Epithelial cell of esophagus (primary cell): ENCODE data around the gene ZEB2.

Source experiments
- DNase-seq: peaks from one replicate; pipeline ENCODE4 v3.0.0; 2010; ENCODE audit warnings: low read depth
- H3K4me3 ChIP-seq: 2 replicates; pipeline ENCODE4 v1.5.1; 2011; ENCODE audit warnings: mild to moderate bottlenecking, low read length, control low read depth
- TF ChIP-seq, protein P1 (sequence below): IDR thresholded peaks from 2 replicates; pipeline ENCODE4 v1.5.1; 2011; ENCODE audit warnings: low read depth, mild to moderate bottlenecking, low read length, control low read depth, inconsistent platforms; ENCODE audit not compliant: insufficient read depth; ENCODE audit errors: missing control alignments

Gene ZEB2

DNA sequence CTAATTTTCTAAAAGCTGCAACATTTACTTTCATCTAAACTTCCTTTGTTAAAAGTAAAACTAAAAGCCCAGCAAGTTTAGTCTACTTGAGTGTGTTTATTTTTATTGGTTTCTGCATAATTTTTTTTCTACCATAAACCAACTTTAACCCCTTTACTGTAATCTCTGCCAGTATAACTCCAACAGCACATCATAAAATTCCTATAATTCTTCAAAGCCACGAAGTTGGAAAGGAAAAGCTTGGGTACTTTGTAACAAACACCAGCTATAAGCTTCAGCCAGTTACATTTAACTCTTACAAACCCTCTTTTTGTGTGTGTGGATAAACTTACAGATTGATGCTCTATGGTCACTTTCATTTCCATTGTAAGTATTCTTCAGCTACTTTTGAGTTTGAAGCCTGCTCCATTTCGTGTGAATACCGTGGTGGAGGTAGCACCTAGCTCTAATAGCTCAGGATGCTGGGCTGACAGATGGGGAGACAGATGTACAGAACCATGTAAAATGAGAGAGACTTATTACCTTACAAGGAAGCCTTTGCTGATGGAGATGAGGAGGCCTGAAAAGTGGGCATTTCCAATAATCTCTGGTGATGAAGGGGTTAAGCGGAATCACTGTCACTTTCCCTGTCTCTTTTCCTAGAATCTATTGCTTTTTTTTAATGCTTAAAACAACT lies 42.5 kb downstream of the ZEB2 start:
- no peak overlapping the region for H3K4me3 ChIP-seq
- TF ChIP-seq, protein P1, sequence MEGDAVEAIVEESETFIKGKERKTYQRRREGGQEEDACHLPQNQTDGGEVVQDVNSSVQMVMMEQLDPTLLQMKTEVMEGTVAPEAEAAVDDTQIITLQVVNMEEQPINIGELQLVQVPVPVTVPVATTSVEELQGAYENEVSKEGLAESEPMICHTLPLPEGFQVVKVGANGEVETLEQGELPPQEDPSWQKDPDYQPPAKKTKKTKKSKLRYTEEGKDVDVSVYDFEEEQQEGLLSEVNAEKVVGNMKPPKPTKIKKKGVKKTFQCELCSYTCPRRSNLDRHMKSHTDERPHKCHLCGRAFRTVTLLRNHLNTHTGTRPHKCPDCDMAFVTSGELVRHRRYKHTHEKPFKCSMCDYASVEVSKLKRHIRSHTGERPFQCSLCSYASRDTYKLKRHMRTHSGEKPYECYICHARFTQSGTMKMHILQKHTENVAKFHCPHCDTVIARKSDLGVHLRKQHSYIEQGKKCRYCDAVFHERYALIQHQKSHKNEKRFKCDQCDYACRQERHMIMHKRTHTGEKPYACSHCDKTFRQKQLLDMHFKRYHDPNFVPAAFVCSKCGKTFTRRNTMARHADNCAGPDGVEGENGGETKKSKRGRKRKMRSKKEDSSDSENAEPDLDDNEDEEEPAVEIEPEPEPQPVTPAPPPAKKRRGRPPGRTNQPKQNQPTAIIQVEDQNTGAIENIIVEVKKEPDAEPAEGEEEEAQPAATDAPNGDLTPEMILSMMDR, result no peak
- DNase-seq, result no peak

DNA sequence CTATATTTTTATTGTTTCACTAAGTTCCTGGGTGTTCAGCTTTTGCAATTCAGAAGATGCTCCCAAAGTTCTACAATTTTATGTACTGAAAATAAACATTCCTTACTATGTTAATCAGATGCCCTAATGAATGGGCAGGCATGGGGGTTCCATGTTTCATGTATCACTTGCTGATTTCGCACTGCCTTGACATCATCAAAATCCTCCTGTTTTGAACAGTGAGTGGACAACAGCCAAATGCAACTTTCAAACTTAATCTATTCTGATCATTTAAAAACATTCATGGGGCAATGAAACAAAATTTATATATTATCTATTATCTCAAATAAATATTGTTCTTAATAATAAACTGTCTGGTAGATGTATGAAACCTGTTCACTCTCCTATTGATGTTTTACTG lies 43.2 kb downstream of the ZEB2 start:
- TF ChIP-seq, protein P1, result no peak
- H3K4me3 ChIP-seq, result no peak overlapping the region
- no peak for DNase-seq

DNA sequence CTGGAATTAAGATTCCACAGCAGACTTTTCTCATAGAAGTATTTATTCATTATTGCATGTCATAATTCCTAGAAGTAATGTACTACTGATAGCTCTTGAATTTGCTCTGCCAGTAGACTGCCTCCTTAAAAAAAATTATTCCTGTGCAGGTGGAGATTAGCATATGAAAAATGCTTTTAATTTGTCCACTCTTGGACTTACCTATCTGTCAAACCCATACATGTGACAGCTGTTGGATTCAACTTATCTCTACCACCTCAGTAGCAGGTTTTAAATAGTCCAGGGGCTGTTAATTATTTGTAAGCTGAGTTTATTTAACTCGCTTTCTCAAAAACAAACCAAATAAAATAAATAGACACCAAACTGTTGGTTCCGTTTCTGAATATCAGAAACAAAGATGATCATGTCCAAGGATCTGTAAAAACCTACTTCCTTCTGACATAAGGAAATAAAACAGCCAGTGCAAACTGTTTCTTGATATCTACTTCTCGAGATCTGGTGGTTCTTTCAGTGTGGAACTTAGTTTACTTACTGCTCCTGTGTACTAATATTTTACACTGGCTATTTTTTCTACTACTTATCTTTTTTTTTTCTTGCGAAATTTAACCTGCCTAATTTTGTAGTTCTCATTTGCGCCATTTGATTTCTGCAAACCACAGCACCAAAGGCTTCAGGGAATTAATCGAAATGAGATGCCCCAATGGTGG lies 44.2 kb downstream of the ZEB2 start:
- DNase-seq, result no peak
- TF ChIP-seq, protein P1, result no peak
- H3K4me3 ChIP-seq, result no peak overlapping the region

DNA sequence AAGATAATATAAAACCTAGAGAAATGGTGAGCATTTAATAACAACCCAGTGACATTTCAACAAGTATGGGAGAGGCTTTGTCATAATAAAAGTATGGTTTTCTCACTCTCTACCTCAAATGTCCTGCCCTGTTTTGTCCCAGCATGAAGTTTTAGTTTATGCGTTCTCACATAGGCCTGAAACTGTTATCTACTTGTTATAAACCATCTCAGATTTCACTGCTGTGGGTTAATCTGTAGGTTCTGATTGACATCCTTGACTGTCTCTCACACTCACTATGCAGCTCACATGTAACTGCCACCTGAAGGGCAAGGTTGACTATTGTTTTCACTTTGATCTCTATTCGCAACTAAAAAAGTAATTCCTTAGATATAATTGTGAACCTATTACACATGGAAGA lies 44.9 kb downstream of the ZEB2 start:
- TF ChIP-seq, protein P1, result no peak
- no peak for DNase-seq
- H3K4me3 ChIP-seq, result no peak overlapping the region

DNA sequence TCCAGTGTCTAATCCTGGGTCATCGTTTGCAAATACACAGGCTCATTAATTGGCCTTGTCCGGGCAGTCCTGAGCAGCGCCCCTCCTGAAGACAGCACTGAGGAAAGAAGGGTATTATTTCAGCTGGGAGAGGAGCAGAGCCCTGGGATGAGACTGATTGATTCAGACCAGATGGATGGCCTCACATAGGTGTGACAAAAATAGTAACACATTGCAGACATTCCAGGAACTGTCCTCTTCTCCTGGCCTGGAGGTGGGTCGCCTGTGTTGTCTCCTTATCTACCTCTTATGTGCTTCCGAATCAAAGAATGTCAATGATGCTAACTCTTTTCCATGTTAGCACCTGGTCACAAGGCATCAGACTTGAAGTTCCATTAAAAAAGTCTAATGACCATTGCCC lies 45.9 kb downstream of the ZEB2 start:
- no peak for DNase-seq
- TF ChIP-seq, protein P1, result no peak
- H3K4me3 ChIP-seq, result no peak overlapping the region

DNA sequence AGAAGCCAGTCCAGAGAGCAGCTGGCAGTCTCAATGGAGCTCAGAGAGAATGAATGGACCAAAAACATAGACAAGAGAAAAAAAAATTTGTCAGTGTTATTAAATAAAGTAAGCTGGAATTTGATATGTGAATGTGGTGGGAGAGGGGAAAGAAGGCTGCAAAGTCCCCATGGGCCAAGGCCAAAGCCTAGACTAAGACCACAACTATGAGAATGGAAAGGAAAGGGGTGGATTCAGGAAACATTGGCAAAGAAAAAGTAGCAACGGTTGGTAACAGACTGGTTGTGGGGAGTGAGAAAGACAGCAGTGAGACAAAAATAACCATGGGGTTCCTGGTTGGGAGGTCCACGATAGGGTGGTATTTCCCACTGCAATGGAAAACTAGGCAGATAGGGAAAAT lies 47.0 kb downstream of the ZEB2 start:
- TF ChIP-seq, protein P1, result no peak
- DNase-seq, result no peak
- H3K4me3 ChIP-seq, result no peak overlapping the region

DNA sequence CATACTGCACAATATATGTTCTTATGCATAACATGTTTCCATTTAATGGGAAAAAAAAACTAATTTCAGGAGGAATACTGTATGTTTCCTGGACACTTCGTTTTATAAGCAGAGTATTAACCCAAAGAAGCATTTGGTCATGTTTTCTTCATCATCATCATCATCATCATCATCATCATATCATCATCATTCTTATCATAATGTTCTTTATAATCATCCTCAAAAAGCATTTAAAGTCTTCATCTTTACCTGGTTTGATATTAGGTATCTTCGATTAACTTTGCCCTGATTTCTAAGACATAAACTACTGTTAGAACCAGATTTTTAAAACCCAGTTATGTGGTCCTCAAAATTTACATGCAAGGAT lies 47.9 kb downstream of the ZEB2 start:
- H3K4me3 ChIP-seq, result no peak overlapping the region
- no peak for DNase-seq
- TF ChIP-seq, protein P1, result no peak
